DND-41 (cell line): Measurements from ENCODE around the gene RAET1E.
A peak's percentile ranks its signal among the peaks of the same experiment; 100 is the strongest.

Source experiments
- ATAC-seq: fragments of 200-7000 bp; cut with Tn5 transposase; 3 replicates; pipeline ENCODE4 v1.9.1; 2021; ENCODE audit warnings: low read depth; ENCODE audit not compliant: insufficient read depth
- DNase-seq: peaks from one replicate; pipeline ENCODE4 v3.0.0-alpha.2; 2020
- H2AFZ ChIP-seq: 2 replicates; pipeline ENCODE4 v1.6.0; 2012; ENCODE audit warnings: low read depth, low read length
- H3K27ac ChIP-seq: 2 replicates; pipeline ENCODE4 v1.5.1; 2012; ENCODE audit warnings: low read length, inconsistent platforms
- H3K27me3 ChIP-seq: fragments of 200-600 bp; sonication (generic); 2 replicates; pipeline ENCODE4 v1.6.0; 2012; ENCODE audit warnings: low read length, mild to moderate bottlenecking, inconsistent platforms; ENCODE audit not compliant: insufficient read depth, poor library complexity
- H3K36me3 ChIP-seq: 2 replicates; pipeline ENCODE4 v1.5.1; 2012; ENCODE audit warnings: low read length, inconsistent platforms; ENCODE audit not compliant: insufficient read depth
- H3K4me1 ChIP-seq: 2 replicates; pipeline ENCODE4 v1.5.1; 2012; ENCODE audit warnings: mild to moderate bottlenecking, low read length; ENCODE audit not compliant: insufficient read depth
- H3K4me2 ChIP-seq: 2 replicates; pipeline ENCODE4 v1.6.0; 2012; ENCODE audit warnings: mild to moderate bottlenecking, moderate library complexity, low read length, inconsistent platforms; ENCODE audit not compliant: insufficient read depth
- H3K4me3 ChIP-seq, 2 experiments: fragments of 200-600 bp in 1 of 2; shearing (Covaris generic) in 1 of 2; 2 replicates each; pipeline ENCODE4 v1.5.1; 2012 to 2016; ENCODE audit warnings: inconsistent platforms in 2 of 2, low read length in 2 of 2, mild to moderate bottlenecking in 2 of 2, low read depth in 1 of 2, moderate library complexity in 1 of 2
- H3K79me2 ChIP-seq: 2 replicates; pipeline ENCODE4 v1.6.0; 2012; ENCODE audit warnings: low read length, inconsistent platforms; ENCODE audit not compliant: insufficient read depth
- H3K9ac ChIP-seq: 2 replicates; pipeline ENCODE4 v1.6.0; 2012; ENCODE audit warnings: low read depth, mild to moderate bottlenecking, inconsistent platforms, low read length, moderate library complexity
- H3K9me3 ChIP-seq: 2 replicates; pipeline ENCODE4 v1.5.1; 2012; ENCODE audit warnings: low read length, moderate library complexity, mild to moderate bottlenecking, inconsistent platforms; ENCODE audit not compliant: insufficient read depth, severe bottlenecking
- H4K20me1 ChIP-seq: 2 replicates; pipeline ENCODE4 v1.6.0; 2012; ENCODE audit warnings: low read length; ENCODE audit not compliant: insufficient read depth
- EZH2 ChIP-seq: IDR thresholded peaks from 3 replicates; pipeline ENCODE4 v1.6.1; 2012; ENCODE audit warnings: borderline replicate concordance, low read depth, mild to moderate bottlenecking, moderate library complexity, low read length, inconsistent platforms; ENCODE audit not compliant: severe bottlenecking
- TF ChIP-seq, protein P1 (sequence below): IDR thresholded peaks from 2 replicates; pipeline ENCODE4 v1.5.1; 2012; ENCODE audit warnings: borderline replicate concordance, low read length, moderate library complexity, mild to moderate bottlenecking; ENCODE audit not compliant: poor library complexity, severe bottlenecking; ENCODE audit errors: extremely low read depth

RAET1E gene

GRCh38 chr6:149934249-149935156, 36.6 kb upstream of the RAET1E start:
- Histone ChIP-seq H3K27me3 (peaks cover 43% of the 10 kb centered on the region), H3K27ac (no peak overlapping the region), H3K4me2 (peak overlapping the region; percentile 9; the same call in 1 of the 2 replicates), H3K4me1 (no peaks in the 10 kb centered on the region), H3K9me3 (no peaks in the 10 kb centered on the region), H3K4me3 (no peak overlapping the region), H3K79me2 (no peaks in the 10 kb centered on the region), H3K9ac (no peak overlapping the region), H4K20me1 (no peaks in the 10 kb centered on the region), H3K36me3 (no peaks in the 10 kb centered on the region), H2AFZ (no peak overlapping the region)
- ATAC-seq (peak; percentile 83), DNase-seq (peak; percentile 67)
- TF ChIP-seq, protein P1, sequence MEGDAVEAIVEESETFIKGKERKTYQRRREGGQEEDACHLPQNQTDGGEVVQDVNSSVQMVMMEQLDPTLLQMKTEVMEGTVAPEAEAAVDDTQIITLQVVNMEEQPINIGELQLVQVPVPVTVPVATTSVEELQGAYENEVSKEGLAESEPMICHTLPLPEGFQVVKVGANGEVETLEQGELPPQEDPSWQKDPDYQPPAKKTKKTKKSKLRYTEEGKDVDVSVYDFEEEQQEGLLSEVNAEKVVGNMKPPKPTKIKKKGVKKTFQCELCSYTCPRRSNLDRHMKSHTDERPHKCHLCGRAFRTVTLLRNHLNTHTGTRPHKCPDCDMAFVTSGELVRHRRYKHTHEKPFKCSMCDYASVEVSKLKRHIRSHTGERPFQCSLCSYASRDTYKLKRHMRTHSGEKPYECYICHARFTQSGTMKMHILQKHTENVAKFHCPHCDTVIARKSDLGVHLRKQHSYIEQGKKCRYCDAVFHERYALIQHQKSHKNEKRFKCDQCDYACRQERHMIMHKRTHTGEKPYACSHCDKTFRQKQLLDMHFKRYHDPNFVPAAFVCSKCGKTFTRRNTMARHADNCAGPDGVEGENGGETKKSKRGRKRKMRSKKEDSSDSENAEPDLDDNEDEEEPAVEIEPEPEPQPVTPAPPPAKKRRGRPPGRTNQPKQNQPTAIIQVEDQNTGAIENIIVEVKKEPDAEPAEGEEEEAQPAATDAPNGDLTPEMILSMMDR, result peak; percentile 92
- no peak for TF ChIP-seq EZH2

- TF ChIP-seq, protein P1, result no peak
- TF ChIP-seq EZH2, result no peak
- DNase-seq, result no peak
- Histone ChIP-seq H3K4me1 (no peaks in the 10 kb centered on the region), H3K4me3 (no peak overlapping the region), H3K27ac (no peak overlapping the region), H3K9ac (no peak overlapping the region), H3K79me2 (no peaks in the 10 kb centered on the region), H3K4me2 (no peak overlapping the region), H3K27me3 (peaks cover 38% of the 10 kb centered on the region), H2AFZ (no peak overlapping the region), H4K20me1 (no peaks in the 10 kb centered on the region), H3K9me3 (no peaks in the 10 kb centered on the region), H3K36me3 (no peaks in the 10 kb centered on the region)
- ATAC-seq, result no peak
Observed at GRCh38 chr6:149933461-149933860, 35.5 kb upstream of the RAET1E start.

DNA sequence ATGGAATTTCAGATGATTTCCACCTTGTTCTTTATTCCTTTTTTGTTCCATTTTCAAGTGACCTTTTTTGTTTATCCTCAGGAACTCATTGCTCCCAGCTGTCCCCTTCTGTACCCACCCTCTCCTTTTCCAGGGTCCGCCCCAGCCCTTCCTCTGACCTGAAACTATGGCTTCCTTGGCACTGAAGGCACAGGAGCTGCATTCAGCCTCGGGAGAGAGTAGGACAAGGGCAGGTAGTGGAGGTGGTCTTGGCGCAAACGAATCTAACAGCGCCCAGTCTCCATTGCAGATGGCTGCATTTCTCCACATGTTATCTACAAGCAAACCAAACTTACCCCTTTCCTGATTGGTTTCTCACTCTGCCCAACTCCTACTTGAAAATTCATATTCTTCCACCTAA, 35.1 kb upstream of the RAET1E start:
- no peaks in the 10 kb centered on the region for H3K4me1 ChIP-seq
- TF ChIP-seq, protein P1, result no peak
- TF ChIP-seq EZH2, result no peak
- no peaks in the 10 kb centered on the region for H3K79me2 ChIP-seq
- DNase-seq, result no peak
- no peak overlapping the region for H3K27ac ChIP-seq
- H3K27me3 ChIP-seq, result peaks cover 35% of the 10 kb centered on the region
- H3K4me2 ChIP-seq, result no peak overlapping the region
- H3K9ac ChIP-seq, result no peak overlapping the region
- H3K4me3 ChIP-seq, result no peak overlapping the region
- no peaks in the 10 kb centered on the region for H3K36me3 ChIP-seq
- no peak for ATAC-seq
- no peaks in the 10 kb centered on the region for H4K20me1 ChIP-seq
- H2AFZ ChIP-seq, result no peak overlapping the region
- H3K9me3 ChIP-seq, result no peaks in the 10 kb centered on the region
